ENCODE measurements around the gene PLD3.
"Not testable (repeated sequence)": the region's sequence is repeated elsewhere in the genome, so short reads cannot be mapped to it uniquely, and the experiment has no call there.

The PLD3 gene

DNA sequence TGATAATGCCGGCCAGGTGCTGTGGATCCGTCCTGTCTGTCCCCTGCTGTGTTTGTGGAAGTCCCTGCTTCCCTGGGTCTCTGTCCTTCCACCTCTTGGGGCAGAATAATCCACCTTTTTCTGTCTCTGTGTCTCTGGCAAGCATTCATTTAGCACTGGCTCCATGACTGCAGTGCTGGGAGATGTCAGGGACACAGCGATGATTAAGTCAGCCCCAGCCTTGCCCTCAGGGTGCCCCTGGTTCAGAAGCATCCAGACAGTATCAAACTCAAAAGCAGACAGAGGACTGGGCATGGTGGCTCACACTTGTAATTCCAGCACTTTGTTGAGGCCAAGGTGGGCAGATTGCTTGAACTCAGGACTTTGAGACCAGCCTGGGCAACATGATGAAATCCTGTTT, 40.0 kb downstream of the PLD3 start:
- no peak for DNase-seq (ENCODE audit: extremely low read depth in 1 of 2, low read depth in 1 of 2)

DNA sequence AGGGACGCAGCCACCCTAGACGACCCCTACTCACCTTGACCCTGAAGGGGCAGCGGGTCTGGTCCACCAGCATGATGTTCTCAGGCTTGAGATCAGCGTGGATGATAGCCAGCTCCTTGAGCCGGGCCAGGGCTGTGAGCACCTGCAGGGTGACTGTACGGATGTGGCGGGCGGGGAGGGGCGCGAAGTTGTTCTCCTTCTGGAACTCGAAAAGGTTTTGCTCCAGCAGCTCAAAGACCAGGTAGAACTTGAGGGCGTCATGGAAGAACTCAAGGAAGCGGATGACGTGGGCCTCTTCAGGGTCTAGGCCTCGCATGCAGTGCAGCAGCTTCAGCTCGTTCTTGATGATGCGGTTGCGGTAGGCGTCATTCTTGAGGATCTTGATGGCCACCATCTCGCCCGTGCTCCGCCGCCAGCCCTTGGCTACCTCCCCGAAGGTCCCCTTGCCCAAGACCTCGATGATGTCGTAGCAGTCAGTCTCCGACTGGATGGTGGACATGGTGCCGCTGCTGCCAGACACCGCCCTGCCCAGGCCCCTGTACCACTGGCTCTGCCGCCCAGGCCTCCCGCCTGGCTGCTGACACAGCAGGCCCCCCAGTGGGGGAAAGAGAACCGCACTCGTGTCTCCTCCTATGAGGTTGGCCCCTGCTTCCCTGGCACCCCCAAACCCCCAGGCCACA, 41.0 kb downstream of the PLD3 start:
- no peak for DNase-seq (ENCODE audit: extremely low read depth in 1 of 2, low read depth in 1 of 2)

- DNase-seq (ENCODE audit: extremely low read depth in 1 of 2, low read depth in 1 of 2), result no peak
Observed at GRCh38 chr19:40390084-40390742, 41.7 kb downstream of the PLD3 start, which contains the start of gene HIPK4. Gene HIPK4, minus strand, starts transcription at chr19:40390181. Its CDS starts 279 bp downstream, at chr19:40389902.

GRCh38 chr19:40392123-40392522, 43.6 kb downstream of the PLD3 start:
- DNase-seq (ENCODE audit: extremely low read depth in 1 of 2, low read depth in 1 of 2), result no peak

DNA sequence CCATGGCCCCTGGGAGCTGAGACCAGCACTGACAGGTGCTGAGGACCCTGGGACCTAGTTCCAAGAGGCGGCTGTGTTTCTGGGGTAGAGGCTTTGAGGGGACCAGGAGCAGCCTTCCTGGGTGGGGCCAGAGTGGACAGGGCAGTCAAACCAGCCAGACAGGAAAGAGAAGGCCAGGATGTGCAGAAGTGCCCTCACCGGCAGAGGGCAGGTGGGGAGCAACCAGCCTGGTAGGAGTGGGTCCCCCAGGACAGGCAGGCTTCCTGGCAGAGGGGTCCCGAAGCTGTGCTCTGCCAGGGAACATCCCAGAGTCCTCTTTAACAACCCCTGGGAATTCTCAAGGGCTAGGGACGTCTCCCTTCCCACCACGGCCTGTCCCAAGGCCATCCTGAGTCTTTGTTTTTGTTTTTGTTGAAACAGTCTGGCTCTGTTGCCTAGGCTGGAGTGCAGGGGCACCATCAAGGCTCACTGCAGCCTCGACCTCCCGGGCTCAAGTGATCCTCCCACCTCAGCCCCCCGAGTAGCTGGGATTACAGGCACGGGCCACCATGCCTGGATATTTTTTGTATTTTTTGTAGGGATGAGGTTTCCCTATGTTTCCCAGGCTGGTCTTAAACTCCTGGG, 44.5 kb downstream of the PLD3 start:
- no peak for DNase-seq (ENCODE audit: extremely low read depth in 1 of 2, low read depth in 1 of 2)

DNA sequence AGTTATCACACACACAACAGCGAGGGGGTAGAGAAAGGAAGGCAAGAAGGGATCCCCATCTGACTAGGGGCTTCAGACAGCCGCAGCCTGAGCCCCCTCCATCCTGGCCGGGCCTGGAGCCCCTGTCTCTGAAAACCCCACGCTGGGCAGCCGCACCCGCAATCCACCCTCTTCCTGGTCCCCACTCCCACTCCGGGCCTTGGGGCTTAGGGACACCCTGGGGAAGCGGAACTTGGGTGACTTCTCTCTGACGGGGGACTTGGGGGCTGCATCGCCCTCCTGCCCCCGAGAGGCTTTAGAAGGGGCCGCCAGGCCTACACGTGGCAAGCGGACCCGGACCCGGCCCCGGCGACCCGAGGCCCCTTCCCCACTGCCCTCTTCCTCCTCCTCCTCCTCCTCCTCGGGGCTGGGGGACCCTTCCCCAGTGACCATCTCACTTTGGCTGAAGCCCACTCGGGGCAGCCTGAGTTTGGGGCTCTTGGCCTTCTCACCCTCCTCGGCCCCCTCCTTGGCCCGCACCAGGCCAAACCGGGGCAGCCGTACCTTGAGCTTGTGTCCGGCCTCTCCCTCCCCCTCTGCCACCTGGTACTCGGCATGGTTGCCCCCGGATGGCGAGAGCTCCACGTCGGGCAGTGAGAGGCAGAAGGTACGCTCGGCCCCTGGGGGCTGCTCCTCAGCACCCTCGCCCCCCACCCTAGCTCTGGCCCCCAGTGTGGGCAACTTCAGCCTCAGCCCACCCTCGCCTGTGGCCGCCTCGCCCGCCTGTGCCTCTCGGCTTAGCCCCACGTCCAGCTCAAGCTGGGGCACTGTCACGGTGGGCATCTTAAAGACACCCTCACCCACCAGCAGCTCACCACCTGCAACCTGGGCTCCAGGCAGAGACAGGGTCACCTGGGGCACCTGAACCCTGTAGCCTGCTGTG, 45.7 kb downstream of the PLD3 start:
- no peak for DNase-seq (ENCODE audit: extremely low read depth in 1 of 2, low read depth in 1 of 2)

- DNase-seq (ENCODE audit: extremely low read depth in 1 of 2, low read depth in 1 of 2), result no peak
Observed at GRCh38 chr19:40394816-40395210, 46.3 kb downstream of the PLD3 start.

DNA sequence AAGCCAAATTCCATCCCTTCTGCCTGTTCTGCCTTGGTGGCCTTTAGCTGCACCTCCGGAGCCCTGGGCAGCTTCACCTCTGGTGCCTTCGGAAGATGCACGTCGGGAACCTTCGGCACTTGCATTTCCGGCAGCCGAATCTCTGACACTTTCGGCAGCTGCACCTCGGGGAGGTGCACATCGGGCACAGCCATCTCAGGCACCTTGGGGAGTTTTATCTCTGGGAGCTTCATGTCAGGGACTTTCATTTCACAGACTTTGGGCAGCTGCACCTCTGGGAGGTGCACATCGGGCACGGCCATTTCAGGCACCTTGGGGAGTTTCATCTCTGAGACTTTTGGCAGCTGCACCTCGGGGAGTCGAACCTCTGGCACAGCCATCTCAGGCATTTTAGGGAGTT, 47.5 kb downstream of the PLD3 start:
- no peak for DNase-seq (ENCODE audit: extremely low read depth in 1 of 2, low read depth in 1 of 2)

DNA sequence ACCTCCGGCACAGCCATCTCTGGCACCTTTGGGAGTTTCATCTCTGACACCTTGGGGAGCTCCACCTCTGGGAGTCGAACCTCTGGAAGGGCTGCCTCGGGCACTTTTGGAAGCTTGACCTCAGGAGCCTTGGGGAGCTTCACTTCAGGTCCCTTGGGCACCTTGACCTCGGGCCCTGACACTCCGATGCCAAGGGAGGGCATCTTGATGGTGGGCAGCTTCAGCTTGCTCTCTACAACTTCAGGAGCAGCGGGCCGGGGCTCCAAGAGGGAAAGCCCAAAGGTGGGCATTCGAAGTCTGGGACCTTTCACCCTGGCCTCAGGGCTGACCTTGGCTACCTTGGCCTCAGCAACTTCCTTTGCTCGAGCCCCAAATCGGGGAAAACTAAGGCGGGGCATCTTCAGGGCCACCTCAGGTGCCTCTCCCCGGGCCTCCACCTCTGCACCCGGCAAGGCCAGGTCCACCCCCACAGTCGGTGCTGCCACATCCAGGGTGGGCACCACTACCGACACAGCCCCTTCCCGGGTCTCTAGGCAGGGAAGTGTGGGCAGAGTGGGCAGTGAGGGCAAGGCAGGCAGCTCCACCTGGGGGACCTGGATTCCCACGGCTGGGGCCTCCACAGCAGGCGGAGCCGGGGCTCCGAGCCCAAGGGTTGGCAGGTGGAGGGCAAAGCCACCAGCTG, 48.5 kb downstream of the PLD3 start:
- DNase-seq (ENCODE audit: extremely low read depth in 1 of 2, low read depth in 1 of 2), result no peak

GRCh38 chr19:40397568-40397906, 49.0 kb downstream of the PLD3 start:
- no peak for DNase-seq (ENCODE audit: extremely low read depth in 1 of 2, low read depth in 1 of 2)

GRCh38 chr19:40398417-40399131, 50.1 kb downstream of the PLD3 start:
- DNase-seq (ENCODE audit: extremely low read depth in 1 of 2, low read depth in 1 of 2), result peak in 1 of 2 donors; percentile 63

DNA sequence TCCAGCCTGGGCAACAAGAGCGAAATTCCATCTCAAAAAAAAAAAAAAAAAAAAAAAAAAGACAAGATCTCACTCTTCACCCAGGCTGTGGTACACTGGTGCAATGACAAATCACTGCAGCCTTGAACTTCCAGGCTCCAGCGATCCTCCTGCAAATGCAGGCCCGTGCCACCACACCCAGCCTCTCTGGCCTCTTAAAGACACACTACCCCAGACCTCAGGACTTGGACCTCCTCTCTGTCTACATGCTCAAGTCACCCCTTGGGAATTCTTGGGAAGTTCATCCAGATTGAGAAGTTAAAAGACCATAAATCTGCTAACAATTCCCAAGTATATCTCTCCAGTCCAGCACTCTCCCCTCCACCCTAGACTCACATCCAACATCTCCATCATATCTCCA, 52.1 kb downstream of the PLD3 start:
- no peak for DNase-seq (ENCODE audit: extremely low read depth in 1 of 2, low read depth in 1 of 2)

- DNase-seq (ENCODE audit: extremely low read depth in 1 of 2, low read depth in 1 of 2), result peak; percentile 70 to 87
Observed at GRCh38 chr19:40403262-40403984, 54.9 kb downstream of the PLD3 start.

DNA sequence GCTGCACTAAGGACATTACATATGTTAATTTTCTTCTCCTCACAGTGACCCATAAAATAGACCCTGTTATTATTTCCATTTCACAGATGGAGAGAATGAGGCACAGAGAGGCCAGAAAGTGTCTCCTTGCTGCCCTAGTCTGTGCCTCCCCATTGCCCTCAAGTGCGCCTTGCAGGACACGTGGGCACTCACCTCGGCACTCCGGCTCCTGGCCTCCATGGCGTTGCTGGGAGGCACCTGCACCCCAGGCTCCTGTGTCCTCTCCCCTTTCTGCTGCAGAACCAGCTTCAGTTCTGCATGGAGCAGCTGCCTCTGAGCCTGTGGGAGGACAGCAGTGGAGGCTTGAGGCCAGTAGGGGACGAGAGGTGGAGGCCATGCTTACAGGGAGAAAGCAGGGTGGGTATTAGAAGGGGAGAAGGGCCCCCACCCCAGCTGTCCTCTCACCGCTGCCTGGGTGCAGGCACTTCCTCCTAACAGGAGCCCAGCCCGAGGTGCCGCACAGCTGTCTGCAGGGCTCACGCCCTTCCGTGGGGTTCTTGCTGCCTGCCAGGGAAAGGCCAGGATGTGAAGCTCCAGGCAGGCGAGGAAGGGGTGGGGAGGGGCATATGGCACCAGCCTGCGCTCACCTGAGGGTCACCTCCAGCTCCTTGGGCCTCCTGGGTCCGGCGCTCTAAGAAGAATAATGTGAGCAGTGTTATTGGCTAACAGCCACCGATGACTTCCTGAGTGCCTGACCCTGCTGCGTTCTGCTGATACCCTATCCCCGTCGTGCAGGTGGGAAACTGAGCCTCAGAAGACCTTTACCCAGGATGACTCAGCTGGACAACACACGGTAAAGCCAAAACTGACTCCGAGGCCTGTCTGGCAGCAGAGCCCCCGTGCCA, 59.5 kb downstream of the PLD3 start:
- no peak for DNase-seq (ENCODE audit: extremely low read depth in 1 of 2, low read depth in 1 of 2)

DNA sequence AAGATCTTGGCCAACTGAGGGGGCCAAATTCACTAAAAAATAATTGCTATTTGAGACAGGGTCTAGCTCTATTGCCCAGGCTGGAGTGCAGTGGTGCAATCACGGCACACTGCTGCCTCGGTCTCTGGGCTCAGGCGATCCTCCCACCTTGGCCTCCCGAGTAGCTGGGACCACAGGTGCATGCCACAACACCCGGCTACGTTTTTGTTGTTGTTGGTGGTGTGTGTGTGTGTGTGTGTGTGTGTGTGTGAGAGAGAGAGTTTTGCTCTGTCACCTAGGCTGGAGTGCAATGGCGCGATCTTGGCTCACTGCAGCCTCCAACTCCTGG, 60.1 kb downstream of the PLD3 start:
- DNase-seq (ENCODE audit: extremely low read depth in 1 of 2, low read depth in 1 of 2), result not testable (repeated sequence)

- no peak for DNase-seq (ENCODE audit: extremely low read depth in 1 of 2, low read depth in 1 of 2)
Observed at GRCh38 chr19:40410030-40410389, 61.5 kb downstream of the PLD3 start.

- DNase-seq (ENCODE audit: extremely low read depth in 1 of 2, low read depth in 1 of 2), result no peak
Observed at GRCh38 chr19:40411125-40411842, 62.8 kb downstream of the PLD3 start.

- no peak for DNase-seq (ENCODE audit: extremely low read depth in 1 of 2, low read depth in 1 of 2)
Observed at GRCh38 chr19:40411958-40412499, 63.5 kb downstream of the PLD3 start.
